K562 (cell line): Measurements from ENCODE around the gene TBC1D2B. TPM values are rescaled to one million over a fixed set of nuclear protein-coding genes. Genes with fewer than 3 reads are reported as not detected.

ENCODE experiments used
- ATAC-seq: fragments of 200-7000 bp; cut with Tn5 transposase; 3 replicates; pipeline ENCODE4 v1.9.1; 2020; ENCODE audit warnings: moderate library complexity
- BruUV-seq: library from RNA; stranded (reverse); fragments of 400-500 nt; replicated peaks from 2 replicates; lab custom pipeline; 2021; lab: Mats Ljungman, UMichigan
- CTCF ChIA-PET: fragments of 300-600 bp; formaldehyde crosslinking; extraction: SDS; loops from one replicate; lab custom pipeline; 2021; ENCODE audit warnings: low intra/inter-chr PET ratio; lab: Yijun Ruan, JAX
- POLR2A ChIA-PET: fragments of 300-600, 350-650 bp; sonication (Branson Sonifier 250); formaldehyde crosslinking; extraction: SDS; loops from one replicate; lab custom pipeline; 2021; ENCODE audit warnings: antibody characterized with exemption, inconsistent platforms; lab: Yijun Ruan, JAX
- DNase-seq, 4 experiments: peaks; one replicate each; pipeline versions ENCODE4 v3.0.0 to v3.0.0-alpha.2; 2011 to 2018; ENCODE audit warnings: low spot score in 3 of 4, mixed read lengths in 3 of 4; ENCODE audit errors: extremely low read depth in 1 of 4
- FAIRE-seq: peaks from 2 replicates; lab custom pipeline; 2011; peaks lifted over from hg19 to GRCh38; lab: Jason Lieb, UNC
- H2AFZ ChIP-seq: 2 replicates; pipeline ENCODE4 v1.6.0; 2011; ENCODE audit warnings: low read depth, low read length, control low read depth, inconsistent platforms
- H3K27ac ChIP-seq: fragments of 200-600 bp; 3 replicates; pipeline ENCODE4 v1.8.0; 2011; ENCODE audit warnings: low read depth, mild to moderate bottlenecking, control low read depth, inconsistent platforms, low read length, moderate library complexity, mixed read lengths; ENCODE audit errors: extremely low read depth
- H3K27me3 ChIP-seq, 2 experiments: fragments of 300-600 bp in 1 of 2; 2 replicates in 1 of 2; 3 replicates in 1 of 2; pipeline versions ENCODE4 v1.6.0 to v1.8.0; 2011; ENCODE audit warnings: inconsistent platforms in 2 of 2, low read length in 2 of 2, mild to moderate bottlenecking in 1 of 2, mixed read lengths in 1 of 2, moderate library complexity in 1 of 2; ENCODE audit not compliant: control insufficient read depth in 2 of 2, insufficient read depth in 2 of 2
- H3K36me3 ChIP-seq: fragments of 300-600 bp; 3 replicates; pipeline ENCODE4 v1.8.0; 2011; ENCODE audit warnings: mild to moderate bottlenecking, low read length, inconsistent platforms; ENCODE audit not compliant: control insufficient read depth, insufficient read depth
- H3K4me1 ChIP-seq, 2 experiments: fragments of 200-600 bp in 1 of 2; replicated peaks in 1 of 2; 2 replicates in 1 of 2; 3 replicates in 1 of 2; pipeline versions ENCODE4 v1.5.1 to v1.8.0; 2011; ENCODE audit warnings: inconsistent platforms in 2 of 2, low read length in 2 of 2, mild to moderate bottlenecking in 1 of 2, mixed read lengths in 1 of 2, moderate library complexity in 1 of 2; ENCODE audit not compliant: control insufficient read depth in 2 of 2, insufficient read depth in 2 of 2
- H3K4me2 ChIP-seq: 2 replicates; pipeline ENCODE4 v1.6.1; 2011; ENCODE audit warnings: low read length, control low read depth, inconsistent platforms, mixed read lengths; ENCODE audit not compliant: insufficient read depth
- H3K4me3 ChIP-seq: fragments of 200-600 bp; sonication (generic), shearing (Covaris generic); 2 replicates; pipeline ENCODE4 v1.5.1; 2016; ENCODE audit warnings: control low read depth, inconsistent platforms
- H3K79me2 ChIP-seq: fragments of 200-600 bp; 3 replicates; pipeline ENCODE4 v1.8.0; 2011; ENCODE audit warnings: low read length, inconsistent platforms; ENCODE audit not compliant: control insufficient read depth, insufficient read depth
- H3K9ac ChIP-seq, 2 experiments: 2 replicates each; pipeline versions ENCODE4 v1.6.0 to v1.6.1; 2011; ENCODE audit warnings: low read depth in 2 of 2, low read length in 2 of 2, control low read depth in 1 of 2, inconsistent platforms in 1 of 2, mild to moderate bottlenecking in 1 of 2, mixed read lengths in 1 of 2; ENCODE audit not compliant: insufficient read depth in 1 of 2
- H3K9me1 ChIP-seq: one replicate; pipeline ENCODE4 v1.6.0; 2011; ENCODE audit warnings: inconsistent platforms, mild to moderate bottlenecking, low read length, moderate library complexity; ENCODE audit not compliant: control insufficient read depth, insufficient read depth
- H3K9me3 ChIP-seq: replicated peaks from 2 replicates; pipeline ENCODE4 v1.5.1; 2011; ENCODE audit warnings: low read depth, low read length, inconsistent platforms; ENCODE audit not compliant: control insufficient read depth, insufficient read depth
- H4K20me1 ChIP-seq: replicated peaks from 2 replicates; pipeline ENCODE4 v1.6.1; 2011; ENCODE audit warnings: low read length, inconsistent platforms, mixed read lengths; ENCODE audit not compliant: control insufficient read depth, insufficient read depth
- MCM7 ChIP-seq, 2 experiments: fragments of 450-650 bp; IDR thresholded peaks; 2 replicates each; pipeline ENCODE4 v1.6.1; 2016 to 2018
- PRMT5 ChIP-seq: sonication (generic); formaldehyde crosslinking; IDR thresholded peaks from 2 replicates; pipeline ENCODE4 v1.5.0; 2020; ENCODE audit warnings: missing genetic modification reagents
- STAG1 ChIP-seq: sonication (generic); formaldehyde crosslinking; IDR thresholded peaks from 2 replicates; pipeline ENCODE4 v1.5.0; 2020; ENCODE audit warnings: missing genetic modification reagents, borderline replicate concordance
- ZNF121 ChIP-seq: sonication (generic); formaldehyde crosslinking; conservative IDR thresholded peaks from 2 replicates; pipeline ENCODE4 v1.8.0; 2022; ENCODE audit warnings: missing genetic modification reagents
- WGBS: fragments of 100-300 bp; shearing (Covaris generic); methylation state at CpG from one replicate; pipeline ENCODE4 v1.1.6; 2016; ENCODE audit warnings: low coverage, mixed read lengths; ENCODE audit not compliant: insufficient coverage; ENCODE audit errors: missing lambda C conversion rate; 5-methylcytosine and 5-hydroxymethylcytosine counted together
- in situ Hi-C: fragments of 300-500 bp; cut with MboI; formaldehyde crosslinking; loops from 4 replicates; pipeline ENCODE4 v1.15.0; 2018; ENCODE audit warnings: inconsistent platforms, mixed read lengths
- intact Hi-C: fragments of 100-400 bp; cut with micrococcal nuclease; formaldehyde crosslinking; loops from 2 replicates; pipeline ENCODE4 v1.14.2; 2022
- polyA plus RNA-seq, 8 experiments: library from polyadenylated mRNA; depleted of rRNA in 4 of 8; stranded (reverse) in 5 of 8; unstranded in 3 of 8; fragments of >200 nt; fragmentation: Nextera tagmentation in 2 of 8; fragmentation: Illumina TruSeq in 1 of 8; extraction: Ambion mirVana in 2 of 8; extraction: Trizol in 1 of 8; gene quantifications; 2 replicates each; pipeline versions ENCODE4 v1.2.1 to v1.2.3, GENCODE V29; 2011 to 2014; ENCODE audit warnings: inconsistent platforms in 1 of 8, missing spikeins in 1 of 8
- total RNA-seq, 7 experiments: library from RNA; depleted of rRNA in 6 of 7; stranded (reverse); fragments of >200 nt in 6 of 7; fragmentation: Illumina TruSeq in 2 of 7; extraction: Trizol in 2 of 7; gene quantifications; 2 replicates each; pipeline versions ENCODE4 v1.2.1 to v1.2.3, GENCODE V29; 2011 to 2021; ENCODE audit warnings: low replicate concordance in 1 of 7
- TF ChIP-seq, protein P1 (sequence below): IDR thresholded peaks from 2 replicates; pipeline ENCODE4 v1.6.1; 2016; ENCODE audit warnings: missing genetic modification characterization, missing compliant biosample characterization
- TF ChIP-seq, protein P2 (sequence below): fragments of 250-450 bp; sonication (Bioruptor Pico); IDR thresholded peaks from 2 replicates; pipeline ENCODE4 v1.5.0; 2021
- TF ChIP-seq, protein P3 (sequence below): fragments of 250-450 bp; sonication (Bioruptor Pico); IDR thresholded peaks from 2 replicates; pipeline ENCODE4 v1.4.0; 2020; ENCODE audit warnings: borderline replicate concordance
- TF ChIP-seq, protein P4 (sequence below): fragments of 450-650 bp; IDR thresholded peaks from 2 replicates; pipeline ENCODE4 v1.6.1; 2016; ENCODE audit warnings: borderline replicate concordance
- TF ChIP-seq, protein P5 (sequence below): fragments of 250-450 bp; sonication (Bioruptor Pico); IDR thresholded peaks from 2 replicates; pipeline ENCODE4 v1.5.0; 2020; ENCODE audit warnings: mild to moderate bottlenecking, borderline replicate concordance
- TF ChIP-seq, protein P6 (sequence below): sonication (generic); formaldehyde crosslinking; IDR thresholded peaks from 2 replicates; pipeline ENCODE4 v1.8.1; 2023; ENCODE audit warnings: mild to moderate bottlenecking, missing genetic modification reagents

Gene TBC1D2B
- total and polyA plus RNA-seq, 9 of the 15 experiments (the other 6 are each of a cell fraction or from before 2014, with no cell fraction given): 0.15 to 16.3 (median 8.9) TPM

DNA sequence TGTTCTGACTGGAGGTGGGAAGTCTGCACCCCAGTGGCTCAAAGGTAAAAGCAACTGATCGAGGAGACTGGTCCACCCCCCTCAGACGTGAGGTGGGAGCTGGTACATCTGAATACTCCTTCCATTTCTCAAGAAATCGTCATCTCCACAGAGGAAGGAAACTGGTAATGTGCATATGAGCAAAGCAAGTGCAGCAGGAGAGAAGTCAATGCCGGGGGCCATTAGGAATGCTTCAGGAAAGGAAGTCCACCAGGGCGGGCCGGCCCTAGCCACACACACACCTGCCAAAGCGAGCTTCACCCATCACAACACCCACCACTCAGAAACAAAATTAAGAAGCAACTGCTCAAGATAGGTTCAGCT, 8.5 kb downstream of the TBC1D2B start:
- peaks cover 8% of the 10 kb centered on the region for H4K20me1 ChIP-seq
- H3K79me2 ChIP-seq: peaks cover 20% of the 10 kb centered on the region; the same call in 2 of the 3 replicates
- intact Hi-C loops (no loop called here), in situ Hi-C loops (no loop called here)
- no peak for FAIRE-seq
- H3K27ac ChIP-seq: no peak overlapping the region
- H3K9me3 ChIP-seq: no peaks in the 10 kb centered on the region
- no peak for ATAC-seq
- no peak overlapping the region for H2AFZ ChIP-seq
- DNase-seq: no peak
- H3K4me2 ChIP-seq: no peak overlapping the region
- peaks cover 0 to 37% of the 10 kb centered on the region in 2 experiments; a peak in 3 of 5 replicates for H3K4me1 ChIP-seq
- 67% methylated on average over 6 of the region's 7 CpGs for WGBS
- H3K36me3 ChIP-seq: no peaks in the 10 kb centered on the region
- H3K27me3 ChIP-seq: no peaks in the 10 kb centered on the region
- ChIA-PET CTCF (interaction anchor here (0.6 kb wide), 1 partner anchor 35 kb away, joined by 3 read pairs; no protein-coding TSS in a partner anchor), POLR2A (interaction anchor here (1.3 to 2.3 kb wide), 2 partner anchors 10 to 21 kb away, joined by 3 to 9 read pairs; no protein-coding TSS in a partner anchor)
- no TSS peak for BruUV-seq
- H3K9ac ChIP-seq: no peak overlapping the region
- H3K4me3 ChIP-seq: no peak overlapping the region
- H3K9me1 ChIP-seq: no peaks in the 10 kb centered on the region
- TF ChIP-seq, protein P1, sequence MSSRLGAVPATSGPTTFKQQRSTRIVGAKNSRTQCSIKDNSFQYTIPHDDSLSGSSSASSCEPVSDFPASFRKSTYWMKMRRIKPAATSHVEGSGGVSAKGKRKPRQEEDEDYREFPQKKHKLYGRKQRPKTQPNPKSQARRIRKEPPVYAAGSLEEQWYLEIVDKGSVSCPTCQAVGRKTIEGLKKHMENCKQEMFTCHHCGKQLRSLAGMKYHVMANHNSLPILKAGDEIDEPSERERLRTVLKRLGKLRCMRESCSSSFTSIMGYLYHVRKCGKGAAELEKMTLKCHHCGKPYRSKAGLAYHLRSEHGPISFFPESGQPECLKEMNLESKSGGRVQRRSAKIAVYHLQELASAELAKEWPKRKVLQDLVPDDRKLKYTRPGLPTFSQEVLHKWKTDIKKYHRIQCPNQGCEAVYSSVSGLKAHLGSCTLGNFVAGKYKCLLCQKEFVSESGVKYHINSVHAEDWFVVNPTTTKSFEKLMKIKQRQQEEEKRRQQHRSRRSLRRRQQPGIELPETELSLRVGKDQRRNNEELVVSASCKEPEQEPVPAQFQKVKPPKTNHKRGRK (tag): no peak
- TF ChIP-seq, protein P2, sequence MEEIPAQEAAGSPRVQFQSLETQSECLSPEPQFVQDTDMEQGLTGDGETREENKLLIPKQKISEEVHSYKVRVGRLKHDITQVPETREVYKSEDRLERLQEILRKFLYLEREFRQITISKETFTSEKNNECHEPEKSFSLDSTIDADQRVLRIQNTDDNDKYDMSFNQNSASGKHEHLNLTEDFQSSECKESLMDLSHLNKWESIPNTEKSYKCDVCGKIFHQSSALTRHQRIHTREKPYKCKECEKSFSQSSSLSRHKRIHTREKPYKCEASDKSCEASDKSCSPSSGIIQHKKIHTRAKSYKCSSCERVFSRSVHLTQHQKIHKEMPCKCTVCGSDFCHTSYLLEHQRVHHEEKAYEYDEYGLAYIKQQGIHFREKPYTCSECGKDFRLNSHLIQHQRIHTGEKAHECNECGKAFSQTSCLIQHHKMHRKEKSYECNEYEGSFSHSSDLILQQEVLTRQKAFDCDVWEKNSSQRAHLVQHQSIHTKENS (CRISPR knock-in tag): no peak
- TF ChIP-seq MCM7 (IDR thresholded peaks at IDR 0.05) (no peak), PRMT5 (CRISPR knock-in tag) (no peak), ZNF121 (CRISPR knock-in tag) (no peak), STAG1 (CRISPR knock-in tag) (no peak)
- TF ChIP-seq, protein P3, sequence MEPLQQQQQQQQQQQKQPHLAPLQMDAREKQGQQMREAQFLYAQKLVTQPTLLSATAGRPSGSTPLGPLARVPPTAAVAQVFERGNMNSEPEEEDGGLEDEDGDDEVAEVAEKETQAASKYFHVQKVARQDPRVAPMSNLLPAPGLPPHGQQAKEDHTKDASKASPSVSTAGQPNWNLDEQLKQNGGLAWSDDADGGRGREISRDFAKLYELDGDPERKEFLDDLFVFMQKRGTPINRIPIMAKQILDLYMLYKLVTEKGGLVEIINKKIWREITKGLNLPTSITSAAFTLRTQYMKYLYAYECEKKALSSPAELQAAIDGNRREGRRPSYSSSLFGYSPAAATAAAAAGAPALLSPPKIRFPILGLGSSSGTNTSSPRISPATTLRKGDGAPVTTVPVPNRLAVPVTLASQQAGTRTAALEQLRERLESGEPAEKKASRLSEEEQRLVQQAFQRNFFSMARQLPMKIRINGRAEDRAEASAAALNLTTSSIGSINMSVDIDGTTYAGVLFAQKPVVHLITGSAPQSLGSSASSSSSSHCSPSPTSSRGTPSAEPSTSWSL (CRISPR knock-in tag): no peak
- TF ChIP-seq, protein P4, sequence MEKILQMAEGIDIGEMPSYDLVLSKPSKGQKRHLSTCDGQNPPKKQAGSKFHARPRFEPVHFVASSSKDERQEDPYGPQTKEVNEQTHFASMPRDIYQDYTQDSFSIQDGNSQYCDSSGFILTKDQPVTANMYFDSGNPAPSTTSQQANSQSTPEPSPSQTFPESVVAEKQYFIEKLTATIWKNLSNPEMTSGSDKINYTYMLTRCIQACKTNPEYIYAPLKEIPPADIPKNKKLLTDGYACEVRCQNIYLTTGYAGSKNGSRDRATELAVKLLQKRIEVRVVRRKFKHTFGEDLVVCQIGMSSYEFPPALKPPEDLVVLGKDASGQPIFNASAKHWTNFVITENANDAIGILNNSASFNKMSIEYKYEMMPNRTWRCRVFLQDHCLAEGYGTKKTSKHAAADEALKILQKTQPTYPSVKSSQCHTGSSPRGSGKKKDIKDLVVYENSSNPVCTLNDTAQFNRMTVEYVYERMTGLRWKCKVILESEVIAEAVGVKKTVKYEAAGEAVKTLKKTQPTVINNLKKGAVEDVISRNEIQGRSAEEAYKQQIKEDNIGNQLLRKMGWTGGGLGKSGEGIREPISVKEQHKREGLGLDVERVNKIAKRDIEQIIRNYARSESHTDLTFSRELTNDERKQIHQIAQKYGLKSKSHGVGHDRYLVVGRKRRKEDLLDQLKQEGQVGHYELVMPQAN: no peak
- TF ChIP-seq, protein P5, sequence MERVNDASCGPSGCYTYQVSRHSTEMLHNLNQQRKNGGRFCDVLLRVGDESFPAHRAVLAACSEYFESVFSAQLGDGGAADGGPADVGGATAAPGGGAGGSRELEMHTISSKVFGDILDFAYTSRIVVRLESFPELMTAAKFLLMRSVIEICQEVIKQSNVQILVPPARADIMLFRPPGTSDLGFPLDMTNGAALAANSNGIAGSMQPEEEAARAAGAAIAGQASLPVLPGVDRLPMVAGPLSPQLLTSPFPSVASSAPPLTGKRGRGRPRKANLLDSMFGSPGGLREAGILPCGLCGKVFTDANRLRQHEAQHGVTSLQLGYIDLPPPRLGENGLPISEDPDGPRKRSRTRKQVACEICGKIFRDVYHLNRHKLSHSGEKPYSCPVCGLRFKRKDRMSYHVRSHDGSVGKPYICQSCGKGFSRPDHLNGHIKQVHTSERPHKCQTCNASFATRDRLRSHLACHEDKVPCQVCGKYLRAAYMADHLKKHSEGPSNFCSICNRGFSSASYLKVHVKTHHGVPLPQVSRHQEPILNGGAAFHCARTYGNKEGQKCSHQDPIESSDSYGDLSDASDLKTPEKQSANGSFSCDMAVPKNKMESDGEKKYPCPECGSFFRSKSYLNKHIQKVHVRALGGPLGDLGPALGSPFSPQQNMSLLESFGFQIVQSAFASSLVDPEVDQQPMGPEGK (CRISPR knock-in tag): no peak
- TF ChIP-seq, protein P6, sequence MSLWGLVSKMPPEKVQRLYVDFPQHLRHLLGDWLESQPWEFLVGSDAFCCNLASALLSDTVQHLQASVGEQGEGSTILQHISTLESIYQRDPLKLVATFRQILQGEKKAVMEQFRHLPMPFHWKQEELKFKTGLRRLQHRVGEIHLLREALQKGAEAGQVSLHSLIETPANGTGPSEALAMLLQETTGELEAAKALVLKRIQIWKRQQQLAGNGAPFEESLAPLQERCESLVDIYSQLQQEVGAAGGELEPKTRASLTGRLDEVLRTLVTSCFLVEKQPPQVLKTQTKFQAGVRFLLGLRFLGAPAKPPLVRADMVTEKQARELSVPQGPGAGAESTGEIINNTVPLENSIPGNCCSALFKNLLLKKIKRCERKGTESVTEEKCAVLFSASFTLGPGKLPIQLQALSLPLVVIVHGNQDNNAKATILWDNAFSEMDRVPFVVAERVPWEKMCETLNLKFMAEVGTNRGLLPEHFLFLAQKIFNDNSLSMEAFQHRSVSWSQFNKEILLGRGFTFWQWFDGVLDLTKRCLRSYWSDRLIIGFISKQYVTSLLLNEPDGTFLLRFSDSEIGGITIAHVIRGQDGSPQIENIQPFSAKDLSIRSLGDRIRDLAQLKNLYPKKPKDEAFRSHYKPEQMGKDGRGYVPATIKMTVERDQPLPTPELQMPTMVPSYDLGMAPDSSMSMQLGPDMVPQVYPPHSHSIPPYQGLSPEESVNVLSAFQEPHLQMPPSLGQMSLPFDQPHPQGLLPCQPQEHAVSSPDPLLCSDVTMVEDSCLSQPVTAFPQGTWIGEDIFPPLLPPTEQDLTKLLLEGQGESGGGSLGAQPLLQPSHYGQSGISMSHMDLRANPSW (CRISPR knock-in tag): no peak
